NOMO-1 treated with DMSO at 0.1 percent for 48 hours (cell line): ENCODE data around the gene DFFA.
"Not testable (repeated sequence)": the region's sequence is repeated elsewhere in the genome, so short reads cannot be mapped to it uniquely, and the experiment has no call there.

Source experiments
- DNase-seq: peaks from one replicate; lab custom pipeline; 2025; ENCODE audit not compliant: unreplicated experiment; lab: John Stamatoyannopoulos, UW

The DFFA gene

GRCh38 chr1:10506046-10506676 is 33.8 kb upstream of the DFFA start:
- not testable (repeated sequence) for DNase-seq

DNA sequence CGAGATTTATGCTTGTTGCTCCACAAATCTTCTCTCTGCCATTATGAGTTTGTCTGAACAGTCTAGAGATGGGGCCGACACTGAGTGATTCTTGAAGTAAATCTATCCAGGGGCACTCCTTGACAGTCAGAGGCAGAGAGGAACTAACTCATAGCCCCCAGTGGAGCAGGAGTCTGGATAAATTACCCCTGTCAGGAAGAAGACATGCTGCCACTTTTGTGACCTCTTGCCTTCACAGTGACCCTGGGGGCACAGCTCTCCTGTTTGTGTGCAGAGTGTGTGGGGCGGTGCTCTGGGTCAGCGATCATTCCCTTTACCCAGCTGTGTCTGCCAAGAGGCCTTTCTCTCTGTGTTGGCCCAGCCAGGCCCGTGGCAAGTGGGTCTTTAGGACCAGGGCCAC is 31.9 kb upstream of the DFFA start:
- DNase-seq = no peak

- no peak for DNase-seq
Observed at GRCh38 chr1:10502206-10502605, 29.9 kb upstream of the DFFA start.

GRCh38 chr1:10498231-10498630 is 25.9 kb upstream of the DFFA start:
- DNase-seq = no peak

DNA sequence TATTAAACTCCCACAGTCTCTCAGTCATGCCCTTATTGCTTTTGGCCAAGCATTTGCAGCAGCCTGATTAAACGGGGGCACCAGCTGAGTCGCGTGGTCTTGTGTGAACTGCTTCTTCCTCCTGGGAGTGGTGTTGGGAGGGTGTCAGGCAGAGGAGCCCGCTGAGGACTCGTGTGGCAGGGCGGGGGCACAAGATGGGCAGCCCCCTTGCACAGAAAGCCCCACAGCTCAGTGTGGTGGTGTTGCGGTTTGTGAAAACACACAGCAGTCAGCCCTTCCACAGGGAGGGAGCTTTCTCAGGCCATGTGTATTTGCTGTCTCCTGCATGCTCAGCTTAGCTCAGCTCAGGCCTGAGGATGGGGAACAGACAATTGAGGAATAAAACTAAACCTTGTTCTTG is 24.8 kb upstream of the DFFA start:
- no peak for DNase-seq

DNA sequence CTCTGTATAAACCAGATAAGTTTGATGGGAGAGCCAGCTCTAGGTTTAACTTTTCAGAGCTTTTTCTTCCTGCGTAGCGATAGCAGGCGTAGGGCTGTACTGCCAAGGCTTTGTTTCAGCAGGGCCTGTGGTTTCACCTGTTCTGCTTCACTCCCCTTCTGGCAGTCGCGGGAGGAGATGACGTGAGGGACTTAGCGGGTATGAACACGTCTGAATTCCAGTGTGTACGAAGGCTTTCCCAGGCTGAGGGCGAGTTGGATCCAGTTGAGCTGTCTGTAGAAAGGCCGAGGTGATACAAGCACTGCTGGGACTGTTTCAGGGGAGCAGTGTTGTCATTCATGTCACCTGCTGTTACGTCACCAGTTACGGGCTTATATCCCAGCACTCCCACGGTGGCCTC is 23.6 kb upstream of the DFFA start:
- no peak for DNase-seq

- DNase-seq = no peak
Observed at GRCh38 chr1:10495475-10495817, 23.1 kb upstream of the DFFA start.

DNA sequence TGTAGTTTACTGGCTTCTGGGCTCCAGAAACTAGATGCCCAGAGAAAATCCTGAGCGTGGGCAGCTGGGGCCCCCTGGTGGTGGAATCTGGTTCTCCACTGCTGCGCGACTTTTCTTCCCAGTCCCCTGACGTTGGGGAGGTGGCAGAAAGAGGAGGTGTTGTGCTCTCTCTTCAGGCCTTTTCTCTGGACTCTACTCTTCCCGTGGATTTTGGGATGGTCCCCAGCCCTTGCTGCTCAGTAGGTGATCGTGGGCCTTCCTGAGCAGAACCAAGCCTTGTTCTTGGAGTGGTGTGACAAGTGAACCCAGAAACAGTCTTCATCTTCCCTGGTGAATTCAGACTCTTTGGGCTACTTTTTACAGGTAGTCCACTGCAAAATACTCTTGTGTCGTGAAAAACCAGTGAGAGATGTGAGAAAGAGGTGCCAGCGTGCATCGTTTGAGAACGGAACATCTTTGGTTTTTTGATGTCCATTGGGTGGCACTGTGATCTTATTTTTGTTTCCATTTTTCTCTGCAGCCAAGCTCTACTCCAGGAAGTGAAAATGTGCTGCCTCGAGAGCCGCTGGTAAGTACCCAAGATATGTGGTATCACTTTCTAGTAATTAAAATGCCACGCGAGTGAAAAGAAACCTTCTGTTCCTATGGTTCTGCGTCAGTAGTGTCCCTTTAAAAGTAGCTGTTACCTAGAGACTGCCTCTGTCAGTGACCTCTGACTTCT is 22.6 kb upstream of the DFFA start:
- DNase-seq = peak; percentile 84

GRCh38 chr1:10494418-10494753 is 22.1 kb upstream of the DFFA start:
- no peak for DNase-seq

DNA sequence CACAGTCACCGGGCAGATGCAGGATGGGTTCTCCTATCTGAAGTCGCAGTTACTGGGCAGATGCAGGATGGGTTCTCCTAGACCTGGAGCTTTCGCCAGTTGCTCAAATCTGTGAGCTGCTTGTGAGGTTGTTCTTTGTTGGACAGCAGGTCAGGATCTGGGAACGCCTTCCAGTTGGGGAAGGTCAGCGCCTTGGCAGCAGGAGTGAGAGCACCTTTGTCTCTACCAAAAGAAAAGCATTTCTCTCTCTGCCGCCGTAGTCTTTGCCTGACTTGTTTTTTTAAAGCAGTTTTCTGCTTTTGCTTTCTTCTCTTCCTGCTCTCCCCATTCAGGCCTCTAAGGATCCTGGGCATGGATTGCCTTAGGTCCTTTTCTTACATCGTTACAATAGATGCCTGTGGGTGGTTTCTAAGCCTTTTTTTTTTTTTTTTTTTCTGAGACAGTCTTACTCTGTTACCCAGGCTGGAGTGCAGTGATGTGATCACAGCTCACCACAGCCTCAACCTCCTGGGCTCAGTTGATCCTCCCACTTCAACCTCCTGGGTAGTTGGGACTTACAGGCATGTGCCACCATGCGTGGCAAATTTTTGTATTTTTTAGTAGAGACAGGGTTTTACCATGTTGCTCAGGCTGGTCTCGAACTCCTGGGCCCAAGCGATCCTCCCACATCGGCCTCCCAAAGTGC is 18.1 kb upstream of the DFFA start:
- DNase-seq = no peak

DNA sequence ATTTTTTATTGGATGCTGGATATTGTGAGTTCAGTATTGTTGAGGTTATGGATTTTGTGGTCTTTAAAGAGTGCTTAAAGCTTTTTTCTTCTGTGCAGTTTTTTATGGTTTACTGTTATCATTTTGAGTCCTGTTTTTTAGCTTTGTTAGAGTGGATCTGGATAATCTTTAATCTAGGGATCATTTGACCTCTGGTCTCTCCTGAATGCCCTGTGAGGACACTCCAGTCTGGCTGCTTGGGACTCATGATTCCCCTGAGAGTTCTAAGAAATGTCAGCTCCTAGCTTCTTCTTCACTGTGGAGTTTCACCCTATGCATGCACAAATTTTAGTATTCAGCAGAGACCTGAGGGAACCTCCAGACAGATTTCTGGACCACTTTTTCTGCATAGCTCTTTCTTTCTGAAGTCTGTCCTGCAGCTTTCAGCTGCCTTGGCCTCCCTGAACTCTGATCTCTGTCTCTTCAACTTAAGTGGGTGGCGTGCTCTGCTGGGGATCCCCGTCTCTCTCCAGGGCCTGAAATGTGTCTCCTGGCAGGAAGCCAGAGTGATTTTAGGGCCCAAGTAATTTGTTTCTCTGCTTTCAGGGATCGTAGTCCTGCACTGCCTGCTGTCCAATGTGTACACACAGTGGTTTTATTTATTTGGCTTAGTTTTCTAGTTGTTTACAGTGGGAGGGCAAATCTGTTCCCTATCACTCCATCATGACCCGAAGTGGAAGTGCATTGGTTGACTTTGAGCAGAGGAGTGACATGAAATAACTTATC is 17.1 kb upstream of the DFFA start:
- DNase-seq = no peak

GRCh38 chr1:10484521-10484920 is 12.2 kb upstream of the DFFA start:
- no peak for DNase-seq

- DNase-seq = no peak
Observed at GRCh38 chr1:10480614-10481013, 8.3 kb upstream of the DFFA start.

DNA sequence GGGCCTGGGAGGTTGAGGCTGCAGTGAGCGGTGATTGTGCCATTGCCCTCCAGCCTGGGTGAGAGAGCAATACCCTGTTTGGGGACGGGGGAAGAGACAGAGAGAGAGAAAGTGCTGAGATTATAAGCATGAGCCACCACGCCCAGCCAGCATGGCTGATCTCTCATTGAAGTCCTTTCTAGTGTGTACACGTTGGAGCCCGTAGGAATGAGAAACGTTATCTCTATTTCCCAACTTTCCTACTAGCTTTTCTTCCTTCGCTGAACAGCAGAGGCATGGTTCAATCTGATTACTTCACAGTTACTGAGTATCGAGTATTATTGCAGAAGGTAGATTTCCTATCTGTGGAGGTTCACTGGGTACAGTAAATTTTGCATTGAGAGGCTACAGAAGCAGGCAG is 7.0 kb upstream of the DFFA start:
- no peak for DNase-seq

DNA sequence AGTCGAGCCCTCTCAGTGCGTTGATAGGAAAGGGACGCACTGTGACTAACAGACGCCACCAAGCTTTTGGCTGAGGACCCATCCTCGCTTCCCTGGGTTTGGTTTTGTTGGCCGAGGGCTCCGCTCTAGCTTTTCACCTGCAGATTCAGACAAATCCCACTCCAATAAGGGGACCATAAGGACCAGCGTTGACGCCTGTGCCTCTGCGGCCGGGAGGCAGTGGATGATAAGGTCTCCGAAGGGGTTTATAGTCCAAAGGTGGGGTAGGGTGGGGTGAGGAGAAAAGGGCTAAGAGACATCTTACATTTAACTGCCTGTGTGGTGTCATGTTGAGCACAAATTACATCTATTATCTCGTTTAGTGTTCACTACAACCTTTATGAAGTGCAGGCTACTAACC is 3.2 kb upstream of the DFFA start:
- DNase-seq = no peak

- DNase-seq = peak; percentile 89
Observed at GRCh38 chr1:10474613-10475507, 2.5 kb upstream of the DFFA start, which contains the start of gene PEX14. Gene PEX14 (plus strand): TSS chr1:10474950. CDS start chr1:10474967, 17 bp downstream.

DNA sequence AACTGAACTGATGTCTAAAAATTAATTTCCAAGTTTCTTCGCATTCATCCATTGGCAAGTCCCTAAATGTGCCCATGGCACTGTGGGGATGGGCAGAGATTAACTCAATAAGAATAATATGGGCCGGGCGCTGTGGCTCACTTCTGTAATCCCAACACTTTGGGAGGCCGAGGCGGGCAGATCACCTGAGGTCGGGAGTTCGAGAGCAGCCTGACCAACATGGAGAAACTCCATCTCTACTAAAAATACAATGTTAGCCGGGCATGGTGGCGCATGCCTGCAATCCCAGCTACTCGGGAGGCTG is 1.9 kb upstream of the DFFA start:
- not testable (repeated sequence) for DNase-seq

- DNase-seq = no peak
Observed at GRCh38 chr1:10473145-10473765, 926 bp upstream of the DFFA start.

DNA sequence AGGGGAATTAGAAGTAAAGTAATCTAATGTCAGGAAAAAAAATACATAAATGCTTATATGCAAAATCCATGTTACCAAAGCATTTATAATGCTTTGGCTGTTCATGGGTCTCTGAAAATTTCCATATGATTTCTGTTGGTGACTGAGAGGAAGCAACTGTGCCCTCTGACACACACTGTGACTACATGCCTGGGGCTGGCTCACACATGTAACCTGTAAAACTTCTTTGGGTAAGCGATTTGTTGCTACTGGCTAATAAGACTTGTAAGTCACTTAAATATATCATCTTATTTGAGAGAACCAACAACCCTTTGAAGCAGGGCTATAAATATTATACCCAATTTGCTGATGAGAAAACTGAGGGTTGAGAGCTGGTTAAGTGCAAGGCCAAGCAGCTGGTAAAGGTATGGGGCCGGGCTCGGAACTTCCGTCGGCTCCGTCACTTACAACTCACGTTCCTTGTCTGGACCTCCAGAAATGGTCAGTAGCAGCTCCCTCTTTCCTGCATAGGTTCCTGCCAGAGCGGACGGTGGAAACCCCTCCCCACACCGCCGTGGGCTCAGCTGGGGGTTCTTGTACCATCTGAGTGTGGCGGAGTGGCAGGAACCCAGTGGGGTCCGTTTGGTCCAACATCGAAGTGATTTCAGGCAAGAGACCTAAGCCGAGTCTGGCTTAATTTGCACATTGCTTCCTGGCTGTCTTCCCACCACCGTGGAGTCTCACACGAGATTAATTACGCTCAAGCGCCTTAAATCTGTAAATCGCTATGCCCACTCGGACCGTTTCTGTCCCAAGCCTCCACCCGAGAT is 714 bp downstream of the DFFA start:
- peak; percentile 53 for DNase-seq

DNA sequence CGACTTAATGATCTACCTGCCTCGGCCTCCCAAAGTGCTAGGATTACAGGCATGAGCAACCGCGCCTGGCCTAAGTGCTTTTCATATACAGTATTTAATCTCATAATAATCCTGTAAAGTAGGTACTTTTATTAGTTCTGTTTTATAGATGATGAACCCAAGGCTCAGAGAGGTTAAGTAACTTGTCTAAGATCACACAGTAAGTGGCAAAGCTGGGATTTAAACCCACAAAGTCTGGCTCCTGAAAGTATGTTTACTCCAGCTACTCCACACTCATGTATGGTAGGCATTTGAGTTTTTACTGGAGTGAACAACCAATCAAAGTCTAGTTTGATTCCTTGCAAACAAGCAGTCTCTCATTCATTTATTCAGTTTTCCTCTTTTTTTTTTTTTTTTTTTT is 2.3 kb downstream of the DFFA start:
- DNase-seq = no peak
